Fibroblast of skin of abdomen (primary cell): ENCODE measurements around the gene PPHLN1.

Experiments used
- DNase-seq: peaks from one replicate; pipeline ENCODE4 v3.0.0-alpha.2; 2013

Gene PPHLN1

DNA sequence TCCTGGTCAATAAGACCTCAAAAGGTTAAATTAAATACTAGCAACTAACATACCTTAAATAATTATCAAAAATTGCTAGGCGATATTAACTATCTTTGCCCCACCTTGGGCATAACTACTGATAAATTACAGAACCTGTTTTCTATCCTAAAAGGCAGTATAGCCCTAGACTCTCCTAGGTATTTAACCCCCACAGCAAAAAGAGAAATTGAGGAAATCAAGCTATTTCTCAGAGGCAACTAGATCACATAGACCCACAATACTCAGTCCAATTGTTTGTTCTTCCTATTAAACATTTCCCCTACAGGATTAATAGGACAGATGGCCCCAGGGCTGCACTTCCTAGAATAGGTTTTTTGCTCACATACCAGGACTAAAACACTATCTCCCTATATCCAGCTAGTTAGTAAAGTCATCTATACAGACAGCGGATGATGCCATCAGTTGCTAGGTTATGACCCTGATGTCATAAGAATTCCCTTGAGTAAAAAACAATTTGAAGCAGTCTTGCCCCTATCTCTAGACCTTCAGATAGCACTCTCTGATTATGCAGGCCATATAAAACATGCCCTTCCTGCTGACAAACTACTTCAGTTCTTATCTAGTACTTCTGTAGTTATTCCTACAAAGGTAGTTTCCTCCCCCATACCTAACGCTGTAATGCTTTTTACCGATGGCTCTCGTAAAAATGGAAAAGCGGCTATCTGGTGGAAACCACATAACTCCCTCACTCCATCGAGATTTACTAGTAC, 118.4 kb downstream of the PPHLN1 start:
- DNase-seq, result no peak

GRCh38 chr12:42445891-42446290, 119.9 kb downstream of the PPHLN1 start:
- no peak for DNase-seq

DNA sequence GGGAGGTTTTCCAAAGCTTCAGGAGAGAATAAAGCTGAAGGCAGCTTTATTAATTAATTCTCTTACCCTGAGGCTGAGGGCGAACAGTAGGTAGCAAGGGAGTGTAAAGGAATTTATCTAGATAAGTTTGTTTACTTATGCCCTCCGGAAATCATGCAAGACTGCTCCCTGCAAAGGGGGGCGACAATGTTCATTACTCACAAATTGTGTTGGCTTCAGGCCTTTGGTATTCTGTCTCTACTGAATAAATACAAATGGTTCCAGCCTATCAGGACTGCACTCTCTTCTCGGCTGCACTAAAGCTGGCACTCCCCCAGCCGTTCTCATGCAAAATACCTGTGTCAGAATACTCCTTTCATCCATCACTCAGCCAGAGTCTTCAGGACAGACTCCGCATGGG, 120.8 kb downstream of the PPHLN1 start:
- DNase-seq, result no peak

DNA sequence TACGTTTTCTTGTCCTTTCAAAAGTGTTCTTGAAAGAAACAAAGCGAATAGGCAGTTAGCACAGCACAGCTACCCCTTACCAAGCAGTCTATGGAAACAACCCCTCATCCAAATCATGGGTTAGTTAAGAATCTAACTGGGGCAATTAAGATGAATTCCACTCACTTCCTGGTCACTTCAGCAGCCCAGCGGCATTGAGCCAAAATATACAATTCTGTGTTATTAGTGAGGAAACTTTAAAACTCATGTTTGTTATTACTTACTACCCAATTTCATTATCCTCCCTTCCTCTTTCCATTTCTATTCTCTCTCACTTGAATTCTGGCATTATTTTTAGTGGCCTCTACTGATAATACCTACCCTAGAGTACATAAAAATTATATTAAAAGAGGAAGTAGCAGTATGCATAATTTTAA, 121.4 kb downstream of the PPHLN1 start:
- no peak for DNase-seq

GRCh38 chr12:42448841-42449240, 122.9 kb downstream of the PPHLN1 start:
- DNase-seq, result no peak

DNA sequence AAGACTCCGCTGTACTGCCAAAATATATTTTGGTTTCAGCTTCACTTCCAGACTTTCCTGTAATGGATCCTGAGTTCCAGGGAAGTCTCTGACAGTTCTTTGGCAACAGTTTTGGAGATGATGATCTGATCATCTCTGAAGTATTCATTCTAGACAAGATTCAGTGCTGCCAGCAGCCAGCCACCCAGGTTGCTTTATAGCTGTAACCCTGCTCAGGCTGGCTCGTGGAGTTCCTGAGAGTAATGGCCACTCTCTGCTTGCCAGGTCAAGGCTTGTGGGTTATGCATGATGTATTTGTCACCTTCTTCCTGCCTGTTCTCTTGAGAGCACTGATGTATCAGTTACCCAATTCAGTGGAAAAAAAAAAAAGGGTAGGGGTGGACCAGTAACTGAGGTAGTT, 124.3 kb downstream of the PPHLN1 start:
- DNase-seq, result peak; percentile 56

GRCh38 chr12:42458575-42458974, 132.6 kb downstream of the PPHLN1 start:
- DNase-seq, result no peak

GRCh38 chr12:42459336-42459847, 133.4 kb downstream of the PPHLN1 start:
- DNase-seq, result no peak

- DNase-seq, result no peak
These were observed 136.5 kb downstream of the PPHLN1 start for GRCh38 chr12:42462486-42462885.

GRCh38 chr12:42463671-42464070, 137.7 kb downstream of the PPHLN1 start:
- no peak for DNase-seq

DNA sequence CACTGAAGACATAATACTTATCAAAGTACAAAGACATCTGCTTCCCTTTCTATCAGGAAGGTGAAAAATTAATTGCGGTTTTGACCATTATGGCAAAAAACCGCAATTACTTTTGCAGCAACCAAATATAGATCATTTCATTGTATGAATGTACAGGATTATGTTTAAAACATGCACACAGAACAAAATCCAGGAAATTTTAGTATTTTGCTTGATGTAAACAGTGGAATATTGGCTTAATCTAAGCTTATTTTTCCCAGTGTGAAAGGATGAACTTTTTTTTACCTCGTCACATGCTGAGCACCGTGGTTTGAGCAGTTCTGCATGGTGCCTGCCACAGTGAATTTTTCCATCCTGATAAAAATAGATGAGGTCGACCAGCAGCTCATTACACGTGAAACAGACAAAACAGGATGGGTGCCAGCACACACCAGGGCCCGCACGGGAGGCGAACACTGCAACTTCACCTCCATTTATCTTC, 142.4 kb downstream of the PPHLN1 start:
- DNase-seq, result no peak

DNA sequence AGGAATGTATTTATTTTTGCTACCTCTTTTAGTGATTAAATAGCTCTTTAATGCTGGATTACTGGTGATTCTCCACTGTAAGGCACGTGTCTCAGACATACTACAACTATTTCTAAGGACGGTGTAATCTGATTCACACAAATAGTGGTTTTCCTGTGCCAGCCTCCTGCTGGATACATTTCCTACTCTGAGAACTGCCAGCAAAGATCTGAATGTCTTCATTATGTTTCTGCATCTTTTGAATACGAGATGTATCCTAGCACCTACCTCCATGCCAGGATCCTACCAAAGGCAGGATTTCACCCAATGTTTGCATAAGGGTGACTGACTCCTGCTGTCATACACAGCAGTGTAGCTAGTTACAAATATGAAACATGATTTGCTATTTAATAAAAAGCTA, 143.0 kb downstream of the PPHLN1 start:
- DNase-seq, result no peak

- no peak for DNase-seq
These were observed 143.6 kb downstream of the PPHLN1 start for GRCh38 chr12:42469355-42470175.

DNA sequence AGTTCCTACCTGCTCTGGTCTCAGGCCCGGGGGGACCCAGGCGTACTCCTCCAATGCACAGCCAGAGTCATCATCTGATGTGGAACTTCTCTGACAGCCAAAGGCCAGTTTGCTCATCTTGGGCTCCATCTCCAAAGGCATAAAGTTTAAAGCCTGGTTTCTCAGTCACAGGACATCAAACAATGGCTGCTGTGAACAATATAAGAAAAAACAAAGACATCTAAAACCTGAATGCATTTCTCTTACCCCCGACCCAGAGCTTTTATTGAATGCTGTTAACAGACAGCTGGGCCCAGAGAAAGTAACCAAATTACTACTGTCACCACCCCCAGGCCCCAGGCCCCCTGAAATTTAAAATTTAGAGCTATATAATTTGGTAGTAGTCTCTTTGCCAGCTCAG, 146.4 kb downstream of the PPHLN1 start:
- DNase-seq, result no peak

DNA sequence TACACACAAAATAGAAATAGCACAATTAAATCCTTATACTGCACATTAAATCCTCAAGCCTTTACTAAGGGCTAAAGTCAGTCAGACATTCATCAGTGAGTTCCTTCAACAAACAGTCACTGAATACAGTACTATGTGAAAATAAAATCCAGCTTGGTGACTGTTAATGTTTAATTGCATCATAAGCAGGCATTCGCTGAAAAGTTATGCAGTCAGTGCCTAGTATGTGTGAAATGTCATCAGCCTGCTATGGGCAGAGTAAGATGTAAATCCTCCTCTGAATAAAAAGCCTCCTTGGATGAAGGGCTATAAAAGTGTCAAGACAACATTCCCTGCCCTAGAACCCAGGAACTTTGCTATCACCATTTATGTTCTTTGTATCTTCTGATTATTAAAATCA, 147.2 kb downstream of the PPHLN1 start:
- DNase-seq, result peak; percentile 82

GRCh38 chr12:42473561-42473960, 147.6 kb downstream of the PPHLN1 start:
- DNase-seq, result peak; percentile 18

DNA sequence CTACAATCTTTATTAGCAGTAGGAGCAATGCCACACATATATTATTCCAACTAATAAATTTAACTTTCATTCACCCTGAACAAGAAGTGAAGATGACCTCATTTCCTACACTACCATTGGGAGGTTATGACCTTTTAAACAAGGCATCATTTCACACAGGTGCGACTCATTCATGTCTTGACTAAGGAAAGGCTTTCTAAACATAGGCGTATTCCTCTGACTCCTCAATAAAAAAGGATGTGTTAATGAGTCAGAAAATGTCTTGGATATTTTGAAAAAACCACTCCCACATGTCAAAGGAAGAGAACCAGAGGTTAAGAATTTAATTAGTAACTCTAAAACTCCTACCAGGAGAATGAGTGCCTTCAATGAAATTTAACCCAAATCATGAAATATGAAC, 148.4 kb downstream of the PPHLN1 start:
- DNase-seq, result peak; percentile 75

GRCh38 chr12:42475106-42475505, 149.1 kb downstream of the PPHLN1 start:
- DNase-seq, result no peak

GRCh38 chr12:42477941-42478340, 152.0 kb downstream of the PPHLN1 start:
- peak; percentile 83 for DNase-seq

DNA sequence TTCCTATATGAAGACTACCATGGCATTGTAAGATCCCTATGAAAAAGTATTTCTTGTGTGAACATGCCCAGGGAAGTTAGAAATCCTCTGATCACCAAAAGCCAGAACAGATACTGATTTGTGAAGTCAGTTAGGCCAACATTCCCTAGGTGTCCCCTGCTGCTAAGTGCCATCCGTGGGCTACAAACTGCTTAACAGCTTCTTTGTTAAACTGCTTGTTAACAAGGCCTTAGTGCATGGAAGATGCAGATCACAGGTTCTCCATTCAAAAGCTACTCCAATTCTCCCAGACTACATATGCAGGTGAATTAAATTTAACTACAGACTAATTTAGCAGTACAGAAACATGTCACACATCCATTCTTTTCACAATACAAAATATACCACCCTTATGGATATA, 155.4 kb downstream of the PPHLN1 start:
- DNase-seq, result no peak

DNA sequence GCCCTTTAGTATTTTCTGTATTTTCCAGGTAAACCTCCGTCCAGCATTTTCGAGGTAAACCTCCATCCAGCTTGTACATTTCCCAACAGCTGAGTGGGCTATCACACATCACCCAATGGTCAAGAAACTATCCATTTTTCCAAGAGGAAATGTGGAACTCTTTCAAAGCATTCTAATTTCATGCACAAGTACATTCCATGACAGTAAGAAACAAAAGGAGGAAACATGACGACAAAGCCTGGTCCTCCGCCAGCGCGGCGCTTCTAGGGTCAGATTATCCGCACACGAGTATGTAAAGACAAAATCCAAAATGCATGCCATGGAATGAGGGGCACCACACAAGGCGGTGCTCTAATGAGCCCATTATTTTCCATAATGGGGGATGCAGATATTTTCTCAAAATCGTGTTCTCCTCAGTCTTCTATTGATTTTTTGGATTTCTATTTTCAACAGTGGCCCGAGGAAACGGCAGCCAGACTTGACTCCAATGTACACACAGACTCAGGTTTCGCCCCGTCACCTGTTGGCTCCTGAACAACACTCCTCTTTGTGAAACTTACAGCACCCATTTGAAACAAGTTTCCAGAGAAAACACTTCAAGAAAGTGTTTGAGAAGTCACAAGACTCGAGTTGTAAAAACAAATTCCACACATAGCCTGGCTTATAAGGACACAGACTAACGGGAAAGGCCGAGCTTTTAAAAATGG, 156.2 kb downstream of the PPHLN1 start:
- peak; percentile 13 for DNase-seq

- DNase-seq, result peak; percentile 59
These were observed 157.0 kb downstream of the PPHLN1 start for GRCh38 chr12:42482748-42483520.
